WI38 (cell line): ENCODE data around the gene FOXA2.

Experiments used
- H3K4me3 ChIP-seq: 2 replicates; pipeline ENCODE4 v1.5.1; 2011; ENCODE audit warnings: low read depth, mild to moderate bottlenecking, control low read depth, low read length
- TF ChIP-seq, protein P1 (sequence below): IDR thresholded peaks from 2 replicates; pipeline ENCODE4 v1.5.1; 2012; ENCODE audit warnings: low read depth, mild to moderate bottlenecking, control low read depth, low read length

The FOXA2 gene

DNA sequence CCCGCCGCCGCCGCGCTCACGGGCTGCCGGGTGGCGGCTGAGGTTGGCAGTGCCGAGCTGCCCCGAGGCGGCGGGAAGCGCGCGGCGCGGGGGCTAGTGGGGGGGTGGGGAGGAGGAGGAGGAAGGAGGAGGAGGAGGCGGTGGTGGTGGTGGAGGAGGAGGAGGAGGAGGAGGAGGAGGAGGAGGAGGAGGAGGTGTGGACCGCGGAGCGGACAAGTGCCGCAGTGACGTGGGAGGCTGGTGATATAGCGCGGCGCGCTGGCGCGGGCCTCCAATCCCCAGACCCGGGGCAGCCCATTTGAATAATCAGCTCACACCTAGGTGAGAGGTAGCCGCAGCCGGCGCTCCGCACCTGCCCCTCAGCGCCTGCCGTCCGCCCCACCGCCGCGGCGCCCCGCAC, at the start of gene FOXA2:
TSS of gene FOXA2 (minus strand) at position 51 of the 400 bp plus-strand sequence. CDS start 294 bp downstream, outside the sequence.
- H3K4me3 ChIP-seq: no peak within 1 kb of the TSS
- TF ChIP-seq, protein P1, sequence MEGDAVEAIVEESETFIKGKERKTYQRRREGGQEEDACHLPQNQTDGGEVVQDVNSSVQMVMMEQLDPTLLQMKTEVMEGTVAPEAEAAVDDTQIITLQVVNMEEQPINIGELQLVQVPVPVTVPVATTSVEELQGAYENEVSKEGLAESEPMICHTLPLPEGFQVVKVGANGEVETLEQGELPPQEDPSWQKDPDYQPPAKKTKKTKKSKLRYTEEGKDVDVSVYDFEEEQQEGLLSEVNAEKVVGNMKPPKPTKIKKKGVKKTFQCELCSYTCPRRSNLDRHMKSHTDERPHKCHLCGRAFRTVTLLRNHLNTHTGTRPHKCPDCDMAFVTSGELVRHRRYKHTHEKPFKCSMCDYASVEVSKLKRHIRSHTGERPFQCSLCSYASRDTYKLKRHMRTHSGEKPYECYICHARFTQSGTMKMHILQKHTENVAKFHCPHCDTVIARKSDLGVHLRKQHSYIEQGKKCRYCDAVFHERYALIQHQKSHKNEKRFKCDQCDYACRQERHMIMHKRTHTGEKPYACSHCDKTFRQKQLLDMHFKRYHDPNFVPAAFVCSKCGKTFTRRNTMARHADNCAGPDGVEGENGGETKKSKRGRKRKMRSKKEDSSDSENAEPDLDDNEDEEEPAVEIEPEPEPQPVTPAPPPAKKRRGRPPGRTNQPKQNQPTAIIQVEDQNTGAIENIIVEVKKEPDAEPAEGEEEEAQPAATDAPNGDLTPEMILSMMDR: no peak

DNA sequence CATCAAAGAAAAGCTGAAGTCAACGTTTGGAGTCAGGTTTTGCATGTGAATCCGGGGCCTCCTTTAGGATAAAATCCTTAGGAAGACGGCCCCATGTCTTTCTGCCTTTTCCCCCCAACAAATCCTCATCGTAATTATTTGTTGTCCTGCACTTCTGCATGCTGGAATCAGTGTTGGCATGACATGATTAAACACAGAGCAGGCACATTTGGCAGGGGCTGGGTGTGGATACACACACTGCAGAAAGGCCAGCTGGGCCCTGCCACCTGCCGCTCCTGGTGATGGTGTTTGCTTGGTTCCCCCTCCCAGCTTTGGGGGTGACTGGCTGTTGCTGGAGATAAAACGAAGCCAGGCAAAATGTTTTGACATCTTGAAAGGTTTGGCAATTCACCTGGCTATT, 46.3 kb upstream of the FOXA2 start:
- TF ChIP-seq, protein P1: no peak
- no peak overlapping the region for H3K4me3 ChIP-seq

DNA sequence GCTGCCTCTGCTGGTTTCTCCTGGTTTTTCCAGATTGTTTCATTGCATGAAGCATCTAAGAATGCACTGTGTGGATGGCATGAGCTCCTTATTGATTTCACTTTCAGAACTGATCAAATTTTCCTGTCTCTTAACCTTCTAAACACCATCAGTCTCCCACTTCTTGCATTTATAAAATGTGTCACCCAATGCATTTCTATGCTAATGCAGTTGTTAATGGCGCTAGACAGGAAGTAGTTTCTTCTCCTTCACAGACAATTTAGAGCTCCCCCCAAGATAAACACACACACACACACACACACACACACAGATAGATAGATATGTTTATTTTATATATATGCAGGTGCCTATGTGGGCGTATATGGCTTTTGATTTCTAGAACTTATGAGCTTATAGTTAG, 45.6 kb upstream of the FOXA2 start:
- no peak overlapping the region for H3K4me3 ChIP-seq
- TF ChIP-seq, protein P1: no peak

DNA sequence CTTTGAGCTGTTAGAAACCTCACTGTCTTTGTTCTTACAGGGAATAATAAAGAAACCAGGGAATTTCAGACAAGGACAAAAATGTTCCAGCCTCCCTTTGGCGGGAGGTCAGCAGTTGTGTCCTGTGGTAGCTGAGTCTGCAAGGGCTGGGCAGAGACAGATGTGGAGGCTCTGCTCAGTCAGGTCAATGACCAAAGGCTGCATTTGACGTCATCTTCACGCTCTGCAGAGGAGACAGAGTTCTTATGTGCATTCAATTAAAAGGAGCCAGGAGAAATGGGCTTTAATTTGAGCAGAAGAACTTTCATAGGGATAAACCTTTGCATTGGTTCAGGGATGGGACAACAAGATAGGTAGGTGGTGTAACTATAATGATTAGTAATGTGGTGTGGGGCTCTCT, 45.1 kb upstream of the FOXA2 start:
- TF ChIP-seq, protein P1: no peak
- no peak overlapping the region for H3K4me3 ChIP-seq

DNA sequence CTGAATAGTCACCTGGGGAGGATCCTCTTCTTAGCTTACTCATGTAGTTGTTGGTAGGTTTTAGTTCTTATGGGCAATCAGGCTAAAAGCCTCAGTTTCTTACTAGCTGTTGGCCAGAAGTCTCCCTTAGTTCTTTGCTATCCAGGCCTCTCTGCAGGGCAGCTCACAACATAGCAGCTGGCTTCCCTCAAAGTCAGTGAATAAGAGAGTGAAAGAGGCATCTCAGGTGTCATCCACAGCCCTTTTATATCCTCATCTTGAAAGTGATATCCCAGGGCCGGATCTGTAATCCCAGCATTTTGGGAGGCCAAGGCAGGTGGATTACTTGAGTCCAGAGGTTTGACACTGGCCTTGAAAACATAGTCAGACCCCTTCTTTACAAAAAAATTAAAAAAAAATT, 42.1 kb upstream of the FOXA2 start:
- TF ChIP-seq, protein P1: no peak
- H3K4me3 ChIP-seq: no peak overlapping the region

DNA sequence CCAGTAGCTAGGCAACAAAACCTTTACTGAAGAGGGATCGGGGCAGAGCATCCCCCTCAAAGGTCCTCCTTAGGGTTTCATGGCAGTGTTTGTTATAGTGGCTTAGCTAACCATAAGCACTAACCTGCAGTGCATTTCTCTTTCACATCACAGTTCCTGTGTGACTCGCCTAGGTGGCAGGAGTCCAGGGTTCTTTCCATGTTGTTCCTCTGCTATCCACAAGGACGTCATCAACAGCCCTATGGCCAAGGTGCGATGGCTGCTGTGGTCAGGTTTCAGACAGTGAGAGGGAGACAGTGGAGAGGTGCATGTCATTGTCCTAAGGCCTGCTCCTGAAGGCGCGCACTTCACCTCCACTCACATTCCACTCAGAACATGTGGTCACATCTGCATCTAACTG, 38.8 kb upstream of the FOXA2 start:
- TF ChIP-seq, protein P1: no peak
- H3K4me3 ChIP-seq: no peak overlapping the region

DNA sequence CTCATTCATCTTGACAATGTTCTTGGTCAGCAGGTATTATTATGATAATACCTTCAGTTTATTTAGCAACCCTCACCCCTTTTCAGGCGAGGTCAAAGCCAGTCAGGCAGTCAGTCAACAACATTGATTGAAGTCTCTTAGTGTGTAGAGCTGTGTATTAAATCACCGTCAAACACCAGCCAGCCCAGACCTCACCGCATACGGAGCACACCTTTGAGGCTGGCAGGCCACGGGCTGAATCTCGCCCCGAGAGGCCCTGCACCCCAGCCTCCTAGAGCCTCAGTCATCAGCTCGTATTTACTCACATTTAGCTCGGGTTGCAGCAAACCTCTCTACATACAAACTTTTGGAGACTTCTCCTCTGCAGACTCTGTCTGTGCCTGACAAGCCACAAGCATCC, 36.0 kb upstream of the FOXA2 start:
- H3K4me3 ChIP-seq: no peak overlapping the region

More for the DNA sequence above, 36.0 kb upstream of the FOXA2 start:
- TF ChIP-seq, protein P1: no peak
